T-helper 2 cell (primary cell): ENCODE results near the gene RIMKLA.
A peak's percentile ranks its signal among the peaks of the same experiment; 100 is the strongest.

Source experiments
- DNase-seq, 5 experiments: peaks; one replicate each; pipeline versions ENCODE4 v3.0.0 to v3.0.0-alpha.2; 2012 to 2022

Gene RIMKLA

DNA sequence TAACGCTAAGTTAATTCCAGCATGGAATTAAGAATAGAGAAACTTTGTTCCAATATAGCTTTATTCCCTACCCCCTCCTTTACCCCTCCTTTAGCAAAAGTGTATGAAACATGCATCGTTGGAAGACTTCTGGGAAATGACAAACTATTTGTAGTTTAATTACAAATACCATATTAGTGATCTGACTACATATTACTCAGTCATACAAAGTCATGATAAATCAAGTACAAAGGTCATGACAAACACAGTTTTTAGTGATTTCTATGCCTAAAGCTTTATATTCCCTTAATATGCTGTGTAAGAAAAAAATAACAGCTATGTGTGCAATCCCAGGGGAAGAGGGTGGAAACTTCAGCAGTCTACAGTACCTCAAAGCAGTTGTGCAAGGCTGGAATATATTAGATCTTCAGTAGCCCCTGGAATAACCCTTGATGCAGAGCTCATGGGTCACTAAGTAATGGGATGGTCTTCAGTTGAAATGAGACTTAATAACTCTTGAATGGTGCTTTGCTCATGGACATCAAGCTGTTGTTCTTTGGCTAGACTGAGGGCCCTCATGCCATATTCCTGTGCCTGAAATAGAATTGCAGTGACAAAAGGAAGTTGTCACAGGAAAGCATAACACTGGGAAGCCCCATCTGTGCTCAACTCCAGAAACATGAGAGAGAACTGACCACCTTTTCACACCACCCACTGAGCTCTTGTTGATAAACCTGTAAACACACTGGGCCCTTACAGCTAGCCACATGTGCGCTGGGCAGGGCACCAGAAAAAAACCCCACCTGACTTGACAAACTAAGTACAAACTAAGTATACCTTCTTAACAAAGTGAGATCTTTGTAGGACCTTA, 49.9 kb downstream of the RIMKLA start:
- no peak for DNase-seq

DNA sequence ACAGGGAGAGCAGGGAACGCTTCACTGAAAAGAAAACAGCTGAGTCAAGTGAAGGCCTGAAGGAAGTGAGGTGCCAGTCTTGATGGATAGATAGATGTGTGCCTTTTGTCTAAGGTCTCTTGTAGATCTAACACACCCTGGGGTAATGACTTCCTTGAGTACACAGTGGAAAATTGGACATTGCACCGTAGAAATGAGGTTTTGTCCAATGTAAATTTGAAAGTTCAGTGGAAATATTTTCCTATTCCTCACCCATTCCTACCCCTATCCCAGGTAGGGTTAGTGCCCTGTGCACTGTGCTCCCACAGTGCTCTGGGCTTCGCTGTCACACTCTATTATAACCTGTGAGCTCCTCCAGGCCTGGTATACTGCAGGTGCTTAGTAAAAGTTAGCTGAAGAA, 50.9 kb downstream of the RIMKLA start:
- no peak for DNase-seq

DNA sequence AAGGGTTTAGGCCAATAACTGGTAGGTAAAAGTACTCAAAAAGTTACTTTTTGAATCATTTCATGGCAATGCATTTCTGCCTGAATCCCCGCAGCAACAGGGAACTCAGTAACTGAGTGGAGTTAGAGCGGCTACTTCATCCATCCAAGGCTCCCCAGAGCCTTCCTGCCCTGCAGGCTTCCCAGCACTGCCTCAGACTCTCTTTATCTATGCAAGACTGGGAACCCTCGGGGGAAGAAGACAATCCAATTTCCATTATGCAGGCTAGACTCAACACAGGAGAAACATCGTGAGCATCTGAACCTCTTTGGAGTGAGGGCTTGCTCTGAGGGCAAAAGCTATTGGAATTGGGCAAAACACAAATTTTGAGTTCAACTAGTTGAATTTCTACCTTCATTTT, 52.1 kb downstream of the RIMKLA start:
- no peak for DNase-seq

DNA sequence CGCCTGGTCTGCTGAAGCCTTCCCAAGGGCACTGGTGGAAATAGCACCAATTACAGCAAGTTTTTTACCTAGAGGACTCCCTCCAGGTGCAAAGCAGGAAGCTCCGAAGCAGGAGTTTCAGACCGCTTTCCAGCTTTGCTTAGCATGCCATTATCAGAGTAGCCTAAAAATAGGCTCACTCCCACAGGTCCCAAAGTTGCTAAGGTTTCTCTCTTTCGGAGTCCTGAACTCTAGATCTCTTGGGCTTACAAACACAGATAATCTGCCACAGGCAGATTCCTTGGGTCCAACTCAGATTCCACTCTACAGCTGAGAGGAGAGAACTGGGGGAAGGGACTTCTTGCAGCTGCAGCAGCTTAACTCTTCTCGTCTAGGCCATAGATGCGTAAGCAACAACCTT, 52.8 kb downstream of the RIMKLA start:
- DNase-seq: no peak

DNA sequence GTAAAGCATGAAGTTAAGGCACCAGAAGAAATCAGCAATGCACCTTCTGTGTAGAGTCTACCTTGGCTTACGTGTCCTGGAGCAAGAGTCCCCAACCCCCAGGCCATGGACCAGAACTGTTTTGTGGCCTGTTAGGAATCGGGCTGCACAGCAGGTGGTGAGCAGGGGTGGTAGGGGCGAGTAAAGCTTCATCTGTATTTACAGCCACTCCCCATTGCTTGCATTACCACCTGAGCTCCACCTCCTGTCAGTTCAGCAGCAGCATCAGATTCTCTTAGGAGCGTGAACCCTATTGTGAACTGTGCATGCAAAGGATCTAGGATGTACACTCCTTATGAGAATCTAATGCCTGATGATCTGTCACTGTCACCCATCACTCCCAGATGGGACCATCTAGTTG, 53.7 kb downstream of the RIMKLA start:
- no peak for DNase-seq

DNA sequence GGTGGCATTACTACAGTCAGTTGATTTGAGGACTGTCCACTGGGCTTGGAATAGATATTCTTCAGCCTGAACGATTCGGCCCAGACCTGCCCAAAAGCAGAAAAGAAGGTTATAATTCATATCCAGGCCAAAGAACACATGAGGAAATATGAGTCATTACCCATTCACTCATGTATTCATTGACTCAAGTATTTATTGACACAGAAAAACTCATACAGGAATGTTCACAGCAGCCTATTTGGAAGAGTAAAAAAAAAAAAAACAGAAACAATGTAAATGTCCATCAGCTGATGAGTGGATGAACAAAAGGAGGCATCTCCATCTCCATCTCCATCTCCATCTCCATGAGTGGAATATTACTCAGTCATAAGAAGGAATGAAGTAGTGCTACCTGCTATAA, 59.3 kb downstream of the RIMKLA start:
- DNase-seq: no peak

DNA sequence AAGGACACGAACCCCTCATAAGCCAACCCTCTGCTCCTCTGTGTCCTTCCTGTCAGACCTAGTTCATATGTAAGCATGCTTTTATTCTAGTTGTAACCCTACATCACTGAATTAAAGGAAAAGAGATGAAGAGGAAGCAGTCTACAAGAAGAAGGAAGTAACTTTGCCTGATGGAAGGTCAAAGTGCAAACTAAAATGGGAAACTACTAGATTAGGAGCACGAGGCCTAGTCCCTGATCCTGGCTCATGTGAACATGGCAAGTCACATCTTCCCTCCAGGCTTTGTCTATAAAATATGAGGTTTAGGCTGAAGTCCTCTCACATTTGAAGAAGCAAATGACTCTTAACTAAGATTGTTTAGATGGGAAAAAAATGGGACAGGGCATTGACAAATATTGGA, 62.1 kb downstream of the RIMKLA start:
- no peak for DNase-seq

DNA sequence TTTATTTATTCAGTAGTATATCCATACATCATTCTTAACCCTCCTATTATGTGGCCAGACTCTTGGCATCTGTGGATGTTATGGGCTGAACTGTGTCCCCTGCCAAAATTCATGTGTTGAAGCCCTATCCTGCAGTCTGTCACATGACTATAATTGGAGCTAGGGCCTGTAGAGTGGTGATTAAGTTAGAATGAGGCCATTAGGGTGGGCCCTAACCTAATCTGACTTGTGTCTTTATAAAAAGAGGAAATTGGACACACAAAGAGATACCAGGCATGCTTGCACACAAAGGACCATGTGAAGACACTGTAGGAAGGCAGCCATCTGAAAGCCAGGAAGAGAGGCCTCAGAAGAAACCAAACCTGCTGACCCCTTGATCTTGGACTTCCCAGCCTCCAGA, 68.7 kb downstream of the RIMKLA start:
- DNase-seq: no peak

DNA sequence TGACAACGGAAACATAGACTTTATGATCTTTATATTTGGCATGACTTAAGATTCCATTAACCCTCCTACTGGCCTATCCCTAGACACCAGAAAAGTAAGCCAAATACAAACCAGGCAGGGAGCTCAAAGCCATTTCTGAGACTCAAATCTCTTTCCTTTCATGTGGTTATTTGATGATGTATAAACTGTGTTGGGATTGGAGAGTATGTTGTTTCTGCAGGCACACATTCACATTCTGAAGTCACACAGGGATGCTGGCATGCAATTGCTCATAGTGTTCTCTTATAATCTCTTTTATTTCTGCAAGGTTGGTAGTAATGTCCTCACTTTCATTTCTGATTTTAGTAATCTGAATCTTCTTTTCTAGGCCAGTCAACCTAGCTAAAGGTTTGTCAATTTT, 69.5 kb downstream of the RIMKLA start:
- DNase-seq: peak in 1 of 5 experiments; percentile 53

DNA sequence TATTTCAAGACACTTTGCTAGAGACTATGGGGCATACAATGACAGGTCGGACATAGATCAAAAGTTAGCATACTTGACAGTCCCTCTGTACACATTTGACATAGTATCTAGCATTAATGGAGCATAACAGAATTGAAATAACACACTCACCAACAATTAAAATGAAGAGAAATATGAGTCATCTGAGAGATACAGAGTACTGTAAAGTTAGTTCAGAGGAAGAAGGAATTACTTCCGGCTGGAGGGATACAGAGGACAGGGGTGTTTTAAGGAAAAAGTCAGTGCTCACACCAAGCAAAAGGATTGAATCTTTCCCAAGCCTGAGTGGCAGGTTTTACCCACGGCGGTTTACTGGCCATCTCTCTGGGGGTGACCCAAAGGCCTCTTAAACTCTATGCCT, 72.8 kb downstream of the RIMKLA start:
- DNase-seq: no peak

DNA sequence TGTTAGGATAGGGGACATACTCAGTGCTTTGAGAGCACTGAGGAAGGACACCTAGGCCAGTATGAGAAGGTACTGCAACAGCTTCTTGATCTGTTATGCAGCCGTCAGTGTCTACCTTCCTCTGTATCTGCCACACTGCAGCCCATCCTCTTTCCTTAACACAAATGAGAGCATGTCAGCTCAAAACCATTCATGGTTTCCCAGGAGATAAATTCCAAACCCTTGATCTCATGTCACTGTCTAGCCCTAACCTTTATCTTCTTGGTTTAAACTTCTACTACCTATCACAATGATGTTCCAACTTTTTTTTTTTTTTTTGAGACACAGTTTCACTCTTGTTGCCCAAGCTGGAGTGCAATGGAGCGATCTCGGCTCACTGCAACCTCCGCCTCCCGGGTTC, 73.8 kb downstream of the RIMKLA start:
- DNase-seq: no peak

DNA sequence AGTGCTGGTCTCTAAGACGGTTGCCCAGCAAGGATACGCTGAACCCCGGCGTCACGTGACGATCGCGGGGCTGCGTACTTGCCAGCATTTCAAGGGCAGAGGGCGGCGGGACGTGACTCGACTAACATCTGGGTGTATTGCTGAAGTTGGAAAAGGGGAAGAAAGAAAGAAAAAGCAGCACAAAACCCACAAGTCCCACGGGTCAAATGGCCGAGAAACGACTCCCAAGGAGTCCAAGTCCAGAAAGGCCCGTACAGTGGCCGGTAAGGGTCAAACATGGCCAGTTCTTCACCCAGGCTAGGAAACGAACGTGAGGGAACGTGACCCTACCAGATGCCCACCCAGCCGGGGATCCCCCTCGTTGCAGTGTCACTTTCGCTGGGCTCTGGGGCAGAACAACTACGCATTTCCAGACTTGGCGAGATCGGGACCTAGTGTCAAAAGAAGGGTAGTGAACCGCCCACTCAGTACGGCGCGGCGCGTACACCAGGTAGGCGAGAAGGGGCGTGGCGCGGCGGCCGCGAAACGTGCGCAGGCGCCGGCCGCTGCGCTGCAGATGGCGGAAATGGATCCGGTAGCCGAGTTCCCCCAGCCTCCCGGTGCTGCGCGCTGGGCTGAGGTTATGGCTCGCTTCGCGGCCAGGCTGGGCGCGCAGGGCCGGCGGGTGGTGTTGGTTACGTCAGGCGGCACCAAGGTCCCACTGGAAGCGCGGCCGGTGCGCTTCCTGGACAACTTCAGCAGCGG, 75.6 kb downstream of the RIMKLA start, which contains the start of the genes PPCS and ZMYND12:
Gene PPCS, plus strand, starts transcription at position 534 of the 744 bp plus-strand sequence. Its CDS starts 23 bp downstream, at position 557.
Gene ZMYND12, minus strand, starts transcription at position 13 of the 744 bp plus-strand sequence. CDS start 25 bp downstream, outside the sequence.
- DNase-seq: peak; percentile 86 to 95 (median 90)

DNA sequence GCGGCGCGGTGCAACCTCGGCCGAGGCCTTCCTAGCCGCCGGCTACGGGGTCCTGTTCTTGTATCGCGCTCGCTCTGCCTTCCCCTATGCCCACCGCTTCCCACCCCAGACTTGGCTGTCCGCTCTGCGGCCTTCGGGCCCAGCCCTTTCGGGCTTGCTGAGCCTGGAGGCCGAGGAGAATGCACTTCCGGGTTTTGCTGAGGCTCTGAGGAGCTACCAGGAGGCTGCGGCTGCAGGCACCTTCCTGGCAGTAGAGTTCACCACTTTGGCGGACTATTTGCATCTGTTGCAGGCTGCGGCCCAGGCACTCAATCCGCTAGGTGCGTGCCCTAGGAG, 76.1 kb downstream of the RIMKLA start:
- peak in 4 of 5 experiments; percentile 21 to 87 (median 36) for DNase-seq

DNA sequence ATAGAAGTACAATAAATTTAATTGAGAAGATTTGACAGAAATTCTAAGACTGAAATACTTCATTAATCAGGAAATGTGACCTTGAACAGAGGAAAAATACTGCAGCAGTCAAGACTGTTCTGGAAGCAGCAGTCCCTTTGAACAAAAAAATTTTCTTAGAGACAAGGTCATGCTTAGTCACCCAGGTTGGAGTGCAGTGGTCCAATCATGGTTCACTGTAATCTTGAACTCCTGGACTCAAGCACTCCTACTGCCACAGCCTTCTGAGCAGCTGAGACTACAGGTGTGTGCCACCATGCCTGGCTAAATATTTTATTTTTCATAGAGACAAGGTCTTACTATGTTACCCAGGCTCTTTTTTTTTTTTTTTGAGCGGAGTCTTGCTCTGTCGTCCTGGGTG, 80.6 kb downstream of the RIMKLA start:
- DNase-seq: no peak

DNA sequence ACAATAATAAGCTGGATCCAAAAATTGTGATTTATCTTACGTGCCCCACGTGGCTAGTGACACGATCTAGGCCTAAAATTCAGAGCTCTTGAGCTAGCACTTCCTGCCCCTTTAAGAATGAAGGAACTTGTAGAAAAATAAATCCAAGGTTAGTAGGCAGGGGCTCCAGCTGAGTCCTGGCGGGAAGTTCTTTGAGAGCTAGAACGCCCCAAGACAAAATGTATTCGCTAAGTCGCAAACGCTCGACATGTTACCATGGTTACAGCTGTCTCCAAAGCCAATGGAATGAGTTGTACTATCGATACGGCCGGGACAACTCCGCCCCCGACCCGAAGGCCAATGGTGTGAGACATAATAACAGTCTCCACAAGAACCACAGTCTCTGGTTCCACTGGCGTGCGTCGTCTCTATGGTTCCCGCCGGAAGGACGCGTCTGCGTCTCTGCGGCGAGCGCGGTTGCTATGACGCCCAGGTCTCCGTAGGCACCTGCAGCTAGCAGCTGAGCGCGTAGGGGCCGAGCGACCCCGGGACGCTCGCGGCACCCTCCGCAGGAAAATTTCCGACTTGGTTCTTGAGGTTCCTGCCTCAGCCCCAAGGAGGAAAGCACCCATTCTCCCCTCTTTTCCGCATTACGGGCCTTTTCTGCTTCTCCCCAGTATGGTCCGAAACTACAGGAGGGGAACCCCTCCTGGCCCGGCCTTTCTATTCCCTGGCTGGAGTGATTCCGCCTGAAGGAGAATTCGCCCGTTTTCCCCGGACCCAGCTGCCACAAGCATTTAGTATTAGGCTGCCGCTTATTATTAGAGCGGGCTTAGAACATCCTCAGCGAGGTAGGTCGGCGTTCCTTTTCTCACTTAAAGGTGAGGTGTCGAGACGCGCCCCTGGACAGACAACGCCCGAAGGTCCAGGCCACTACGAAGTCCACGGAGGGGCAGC, 82.5 kb downstream of the RIMKLA start, which contains the start of gene CCDC30:
Gene CCDC30, plus strand, starts transcription at position 459 of the 936 bp plus-strand sequence. CDS start 17,266 bp downstream, outside the sequence.
- DNase-seq: peak; percentile 87 to 99 (median 96)

DNA sequence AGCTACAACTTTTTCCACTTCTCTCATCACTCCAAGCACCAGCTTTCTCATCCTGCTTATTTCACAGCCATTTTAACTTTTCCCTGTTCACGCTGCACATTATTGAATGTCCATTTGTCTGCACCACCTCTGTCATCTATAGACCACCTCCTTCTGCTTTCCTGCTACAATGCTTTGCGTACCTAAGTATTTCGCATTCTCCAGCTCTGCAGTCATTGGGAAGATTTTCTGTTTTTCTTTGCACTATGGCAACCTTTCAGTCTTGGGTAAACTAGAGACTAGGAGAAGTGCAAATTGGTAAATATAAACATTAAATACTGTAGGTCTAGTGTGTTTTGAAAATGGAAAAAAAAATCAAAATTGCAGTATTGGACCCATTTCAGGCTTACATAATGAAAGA, 83.3 kb downstream of the RIMKLA start:
- DNase-seq: no peak

DNA sequence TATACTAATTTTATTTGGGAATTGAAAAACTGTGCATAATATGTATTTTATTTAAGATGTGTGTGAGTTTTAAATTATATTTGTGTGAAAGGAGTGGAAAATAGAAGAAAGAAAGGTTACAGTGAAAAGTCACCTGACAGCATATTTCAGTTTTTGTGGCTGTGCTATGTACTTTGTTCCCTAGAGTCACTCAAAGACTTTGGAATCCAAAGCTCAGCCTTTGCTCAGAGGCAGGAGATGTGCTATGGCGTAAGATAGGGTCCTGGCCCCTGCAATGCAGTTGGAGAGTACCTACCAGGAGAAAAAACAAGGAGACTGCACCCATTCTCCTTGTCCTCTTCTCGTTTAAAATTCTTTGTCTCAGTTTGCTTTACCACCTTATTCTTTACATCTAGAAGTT, 85.4 kb downstream of the RIMKLA start:
- no peak for DNase-seq

DNA sequence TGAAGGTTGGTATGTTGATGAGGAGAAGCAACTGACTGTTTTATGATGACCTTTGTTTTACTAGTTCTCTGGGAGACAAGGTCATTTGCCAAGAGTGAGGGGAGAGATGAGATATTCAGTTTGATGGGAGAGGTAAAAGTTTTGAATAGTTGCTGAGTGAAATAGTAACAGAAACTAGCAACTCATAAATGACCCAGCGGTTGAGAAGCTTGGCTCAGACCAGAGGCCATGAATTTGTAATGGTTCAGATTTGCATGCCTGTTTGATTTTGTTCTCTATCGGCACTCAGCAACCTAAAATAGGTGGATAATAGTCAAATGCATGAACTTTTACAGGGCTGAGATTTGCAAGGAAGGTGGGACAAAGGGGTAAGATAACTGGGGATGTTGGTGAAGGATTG, 89.1 kb downstream of the RIMKLA start:
- DNase-seq: no peak
